Fibroblast of villous mesenchyme (primary cell): Measurements from ENCODE around the gene DNASE2B. TPM values are rescaled to one million over a fixed set of nuclear protein-coding genes. Genes with fewer than 3 reads are reported as not detected.
A peak's percentile ranks its signal among the peaks of the same experiment; 100 is the strongest.

Experiments used
- DNase-seq: peaks from one replicate; pipeline ENCODE4 v3.0.0-alpha.2; 2010; ENCODE audit warnings: low read depth
- H3K4me3 ChIP-seq: 2 replicates; pipeline ENCODE4 v1.5.1; 2011; ENCODE audit warnings: low read depth, mild to moderate bottlenecking, low read length
- CTCF ChIP-seq: IDR thresholded peaks from 2 replicates; pipeline ENCODE4 v1.5.1; 2012; ENCODE audit warnings: low read depth, mild to moderate bottlenecking, low read length; ENCODE audit not compliant: insufficient read depth
- total RNA-seq: library from RNA; depleted of rRNA; stranded (reverse); fragments of >200 nt; gene quantifications from 2 replicates; pipeline ENCODE4 v1.2.3, GENCODE V29; 2012

The DNASE2B gene
- total RNA-seq, 1 donor: not detected

DNA sequence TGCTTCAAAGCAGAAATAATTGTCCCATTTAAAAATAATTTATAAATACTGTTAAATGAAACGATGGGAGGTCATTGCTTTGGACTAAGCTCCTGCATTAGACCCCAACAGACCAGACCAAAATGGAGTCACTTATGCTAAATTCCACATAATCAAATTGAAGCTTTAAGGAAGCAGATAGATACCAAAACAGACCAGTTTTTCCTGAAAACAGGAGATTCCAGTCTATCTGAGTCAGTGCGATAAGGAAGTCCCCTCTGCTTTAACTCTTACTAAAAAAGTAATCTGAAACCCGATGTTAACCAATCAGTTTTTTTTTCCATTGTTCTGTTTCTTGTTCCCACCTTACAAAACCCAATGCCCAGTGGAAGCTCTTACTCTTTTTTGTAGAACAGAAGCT lies 16.2 kb upstream of the DNASE2B start:
- no peak for TF ChIP-seq CTCF
- H3K4me3 ChIP-seq: no peak overlapping the region
- peak; percentile 22 for DNase-seq

DNA sequence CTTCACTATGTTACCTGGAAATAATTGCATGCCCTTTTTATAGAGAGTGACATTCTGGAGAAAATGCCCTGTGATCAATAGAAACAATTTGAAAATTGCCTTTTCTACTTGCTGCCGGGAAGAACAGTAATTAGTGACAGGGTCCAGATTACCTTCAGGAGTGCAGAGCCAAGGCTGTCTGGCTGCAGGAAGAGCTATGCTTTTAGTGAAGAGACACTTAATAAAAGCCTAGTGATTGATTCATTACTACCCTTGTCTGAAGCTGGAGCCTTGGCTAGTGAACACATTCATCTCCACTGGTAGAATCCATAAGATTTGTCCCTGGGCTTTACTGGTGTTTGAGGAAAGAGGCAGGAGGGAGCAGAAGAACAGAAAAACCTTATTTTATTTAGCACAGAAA lies 12.9 kb upstream of the DNASE2B start:
- no peak overlapping the region for H3K4me3 ChIP-seq
- no peak for DNase-seq
- TF ChIP-seq CTCF: no peak

DNA sequence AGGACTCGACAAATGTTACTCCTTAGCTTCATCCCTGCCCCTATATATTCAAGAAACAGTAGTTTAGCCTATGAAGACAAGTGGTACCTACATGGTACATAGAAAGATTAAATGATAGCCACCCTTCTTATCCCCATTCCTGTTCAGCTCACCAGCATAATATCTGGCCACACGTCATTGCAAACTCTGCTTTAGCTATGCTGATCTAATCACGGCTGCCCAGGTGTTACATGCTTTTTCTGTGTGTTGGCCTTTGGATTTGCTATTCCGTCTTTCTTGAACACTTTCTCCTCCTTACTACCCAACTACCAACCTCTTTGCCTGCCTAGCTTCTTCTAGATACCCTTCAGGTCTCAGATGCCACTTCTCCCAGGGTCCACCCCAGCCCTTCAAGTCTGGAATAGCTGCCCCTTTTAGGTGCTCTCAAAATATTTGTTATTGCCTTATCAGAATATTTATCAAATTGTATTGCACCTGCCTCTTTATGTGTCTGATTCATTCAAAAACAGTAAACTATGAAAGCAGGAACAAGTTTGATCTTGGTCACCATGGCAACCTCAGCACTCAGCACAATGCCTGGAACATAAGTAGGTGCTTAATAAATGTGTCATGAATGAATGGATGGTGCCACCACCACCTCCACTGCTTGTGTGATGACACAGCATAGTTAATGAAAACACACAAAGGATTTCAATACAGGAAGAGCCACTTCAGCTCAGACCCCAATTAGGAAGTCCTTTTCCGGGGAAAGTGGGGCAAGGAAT lies 11.4 kb upstream of the DNASE2B start:
- DNase-seq: no peak
- TF ChIP-seq CTCF: no peak
- no peak overlapping the region for H3K4me3 ChIP-seq

DNA sequence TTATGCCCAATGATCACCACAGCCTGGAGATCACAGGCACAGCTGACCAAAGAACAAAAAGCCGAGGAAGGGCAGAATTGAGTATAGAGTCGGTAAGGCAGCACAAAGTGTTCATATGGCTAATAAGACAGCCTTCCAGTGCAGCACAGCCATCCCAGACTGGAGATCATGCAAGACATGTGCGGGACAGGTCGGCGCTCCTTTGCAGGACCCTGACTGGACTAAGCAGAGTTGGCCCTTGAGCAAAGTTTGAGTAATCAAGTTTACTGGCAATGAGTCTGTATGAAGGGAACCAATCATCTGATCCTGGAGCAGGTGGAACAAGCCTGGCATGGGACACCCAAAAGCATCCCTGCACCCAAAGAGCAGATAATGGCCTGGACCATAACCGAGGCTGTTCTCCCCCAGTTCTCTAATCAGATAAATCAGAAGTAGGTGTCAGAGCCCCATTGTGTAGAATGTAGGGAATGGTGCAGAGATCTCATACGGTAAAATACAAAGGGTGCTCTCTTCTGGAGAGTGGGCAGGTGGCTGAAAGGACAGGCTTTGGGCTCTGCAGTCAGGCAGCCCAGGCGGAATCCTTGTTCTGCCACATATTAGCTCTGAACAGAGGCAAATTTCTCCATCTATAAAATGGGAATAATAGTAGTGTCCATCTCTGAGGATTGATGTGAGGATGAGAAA lies 10.7 kb upstream of the DNASE2B start:
- peak; percentile 36 for TF ChIP-seq CTCF
- H3K4me3 ChIP-seq: no peak overlapping the region
- no peak for DNase-seq

DNA sequence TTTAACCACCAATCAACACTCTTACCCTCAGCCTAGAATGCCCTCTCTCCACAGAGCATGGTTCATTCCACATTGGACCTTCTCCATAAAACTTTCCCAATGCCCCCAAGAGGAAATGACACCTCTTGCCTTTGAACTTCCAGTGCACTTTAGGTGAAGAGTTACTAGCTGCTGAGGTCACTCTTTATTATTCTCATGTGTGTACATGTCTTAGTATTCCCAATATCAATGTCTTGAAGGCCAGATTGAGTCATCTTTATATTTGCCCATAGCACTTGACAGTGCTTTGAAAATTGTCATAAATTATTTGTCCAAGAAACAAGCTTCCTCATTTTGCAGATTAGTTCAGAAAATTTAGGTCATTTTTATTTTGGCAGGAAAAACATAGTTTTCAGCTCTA lies 8.1 kb upstream of the DNASE2B start:
- no peak for TF ChIP-seq CTCF
- DNase-seq: no peak
- no peak overlapping the region for H3K4me3 ChIP-seq

- no peak for DNase-seq
- no peak for TF ChIP-seq CTCF
These were observed 2.9 kb downstream of the DNASE2B start for GRCh38 chr1:84401156-84401555.

DNA sequence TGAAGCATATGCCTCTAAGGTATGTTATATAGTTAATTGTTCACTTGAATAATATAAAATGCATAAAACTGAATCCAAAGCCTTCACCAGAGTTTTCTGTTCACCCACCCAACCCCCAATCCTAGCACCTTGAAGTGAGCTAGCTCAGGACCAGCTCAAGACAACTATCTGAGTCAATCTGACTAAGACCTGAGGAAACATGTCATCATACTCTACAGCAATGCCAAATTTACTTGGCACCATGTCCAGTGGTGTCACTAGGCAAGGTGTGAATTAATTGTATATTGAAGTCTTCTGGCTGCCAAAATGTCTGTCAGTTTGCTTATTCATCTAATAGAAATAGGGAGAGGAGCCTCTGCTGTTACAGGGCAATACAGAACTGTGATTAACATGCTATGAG lies 3.8 kb downstream of the DNASE2B start:
- H3K4me3 ChIP-seq: no peak overlapping the region
- no peak for TF ChIP-seq CTCF
- no peak for DNase-seq

More at GRCh38 chr1:84401156-84401555, 2.9 kb downstream of the DNASE2B start:
- no peak overlapping the region for H3K4me3 ChIP-seq
